ENCODE data around the gene MSL3B.
"Not testable (repeated sequence)": the region's sequence is repeated elsewhere in the genome, so short reads cannot be mapped to it uniquely, and the experiment has no call there.

MSL3B gene

GRCh38 chr2:233867993-233868532 lies at the start of gene MSL3B:
TSS of gene MSL3B (minus strand) at chr2:233868386.
- peak; percentile 61 for DNase-seq

GRCh38 chr2:233917116-233917515 lies 48.9 kb upstream of the MSL3B start, which contains the start of gene TRPM8:
TSS of gene TRPM8 (plus strand) at chr2:233917373. CDS start at chr2:233926538, 9,165 bp downstream.
- DNase-seq, result no peak

- DNase-seq, result no peak
Observed at GRCh38 chr2:233915128-233915527, 46.9 kb upstream of the MSL3B start.

GRCh38 chr2:233912691-233913423 lies 44.7 kb upstream of the MSL3B start:
- DNase-seq, result no peak

GRCh38 chr2:233907627-233908026 lies 39.4 kb upstream of the MSL3B start:
- DNase-seq, result no peak

GRCh38 chr2:233905945-233906344 lies 37.8 kb upstream of the MSL3B start:
- no peak for DNase-seq

GRCh38 chr2:233901884-233902283 lies 33.7 kb upstream of the MSL3B start:
- no peak for DNase-seq

GRCh38 chr2:233901367-233901766 lies 33.2 kb upstream of the MSL3B start:
- no peak for DNase-seq

GRCh38 chr2:233896253-233896652 lies 28.1 kb upstream of the MSL3B start:
- not testable (repeated sequence) for DNase-seq

GRCh38 chr2:233892793-233893192 lies 24.6 kb upstream of the MSL3B start:
- DNase-seq, result no peak

- no peak for DNase-seq
Observed at GRCh38 chr2:233882353-233882752, 14.2 kb upstream of the MSL3B start.

GRCh38 chr2:233872125-233872524 lies 3.9 kb upstream of the MSL3B start:
- DNase-seq, result not testable (repeated sequence)

- no peak for DNase-seq
Observed at GRCh38 chr2:233871432-233871831, 3.2 kb upstream of the MSL3B start.

- DNase-seq, result no peak
Observed at GRCh38 chr2:233866479-233866878, 1.7 kb downstream of the MSL3B start.

GRCh38 chr2:233865838-233866237 lies 2.3 kb downstream of the MSL3B start:
- DNase-seq, result no peak

- no peak for DNase-seq
Observed at GRCh38 chr2:233862261-233862768, 5.9 kb downstream of the MSL3B start.

- no peak for DNase-seq
Observed at GRCh38 chr2:233858331-233858730, 9.9 kb downstream of the MSL3B start.

GRCh38 chr2:233857511-233858141 lies 10.6 kb downstream of the MSL3B start:
- peak; percentile 54 for DNase-seq

GRCh38 chr2:233856184-233856583 lies 12.0 kb downstream of the MSL3B start:
- DNase-seq, result no peak

GRCh38 chr2:233855345-233855744 lies 12.8 kb downstream of the MSL3B start:
- DNase-seq, result no peak

GRCh38 chr2:233854241-233854981 lies 13.8 kb downstream of the MSL3B start, which contains the start of gene HJURP:
TSS of gene HJURP (minus strand) at chr2:233854535. CDS start at chr2:233854500, 35 bp downstream.
- peak; percentile 93 for DNase-seq

GRCh38 chr2:233853883-233854240 lies 14.3 kb downstream of the MSL3B start:
- DNase-seq, result no peak

GRCh38 chr2:233853353-233853752 lies 14.8 kb downstream of the MSL3B start:
- DNase-seq, result no peak

Measured in CD4-positive, alpha-beta T cell treated with Interleukin-17A for 1 hour (primary cell).